Subcutaneous adipose tissue (tissue), 4 donors: ENCODE data around the gene FER. TPM values are rescaled to one million over a fixed set of nuclear protein-coding genes. Genes with fewer than 3 reads are reported as not detected.

Source experiments
- CTCF ChIP-seq: fragments of 450-650 bp; IDR thresholded peaks from one replicate; pipeline ENCODE4 v1.5.1; 2016; ENCODE audit warnings: low read depth, mild to moderate bottlenecking, control low read depth, antibody characterized with exemption, moderate library complexity
- total RNA-seq, 4 donors: library from RNA; depleted of rRNA; stranded (reverse); fragments of >200 nt; gene quantifications; one replicate each; pipeline ENCODE4 v1.1.0, GENCODE V29; 2016

FER gene
- total RNA-seq, 4 donors from 2014 or later, result 26.9 to 37.4 (median 27.6) TPM

GRCh38 chr5:109167586-109167985, 419.9 kb downstream of the FER start:
- no peak for TF ChIP-seq CTCF

- TF ChIP-seq CTCF, result no peak
Observed at GRCh38 chr5:109168151-109168550, 420.5 kb downstream of the FER start.

- TF ChIP-seq CTCF, result no peak
Observed at GRCh38 chr5:109170629-109171350, 423.1 kb downstream of the FER start.

- TF ChIP-seq CTCF, result no peak
Observed at GRCh38 chr5:109173036-109173794, 425.5 kb downstream of the FER start.

- TF ChIP-seq CTCF, result no peak
Observed at GRCh38 chr5:109177227-109177626, 429.5 kb downstream of the FER start.

- TF ChIP-seq CTCF, result no peak
Observed at GRCh38 chr5:109177782-109178181, 430.1 kb downstream of the FER start.

GRCh38 chr5:109180668-109181067, 433.0 kb downstream of the FER start:
- TF ChIP-seq CTCF, result no peak
